OCI-LY3 (cell line): ENCODE measurements around the gene SSBP2.
"Not testable (repeated sequence)": the region's sequence is repeated elsewhere in the genome, so short reads cannot be mapped to it uniquely, and the experiment has no call there.

ENCODE experiments used
- CTCF ChIP-seq: fragments of 200-600, 300-600 bp; sonication (generic); IDR thresholded peaks from 2 replicates; pipeline ENCODE4 v1.5.1; 2014; ENCODE audit warnings: antibody characterized with exemption, low read length, low read depth
- EZH2phosphoT487 ChIP-seq: fragments of 200-600 bp; shearing (Covaris generic); IDR thresholded peaks from 2 replicates; pipeline ENCODE4 v1.6.1; 2018; ENCODE audit warnings: antibody characterized with exemption, mixed run types, low read depth

- TF ChIP-seq CTCF, EZH2phosphoT487: not testable (repeated sequence)
Observed at GRCh38 chr5:81503602-81504001, 247.3 kb downstream of the SSBP2 start.
